GM18499 (cell line): ENCODE measurements around the gene DLG5.
"Not testable (repeated sequence)": the region's sequence is repeated elsewhere in the genome, so short reads cannot be mapped to it uniquely, and the experiment has no call there.

Experiments
- ATAC-seq: cut with Tn5 transposase; IDR thresholded peaks from one replicate; pipeline ENCODE4 v1.9.1; 2021; ENCODE audit warnings: moderate number of reproducible peaks; ENCODE audit not compliant: insufficient read depth, unreplicated experiment

The DLG5 gene

DNA sequence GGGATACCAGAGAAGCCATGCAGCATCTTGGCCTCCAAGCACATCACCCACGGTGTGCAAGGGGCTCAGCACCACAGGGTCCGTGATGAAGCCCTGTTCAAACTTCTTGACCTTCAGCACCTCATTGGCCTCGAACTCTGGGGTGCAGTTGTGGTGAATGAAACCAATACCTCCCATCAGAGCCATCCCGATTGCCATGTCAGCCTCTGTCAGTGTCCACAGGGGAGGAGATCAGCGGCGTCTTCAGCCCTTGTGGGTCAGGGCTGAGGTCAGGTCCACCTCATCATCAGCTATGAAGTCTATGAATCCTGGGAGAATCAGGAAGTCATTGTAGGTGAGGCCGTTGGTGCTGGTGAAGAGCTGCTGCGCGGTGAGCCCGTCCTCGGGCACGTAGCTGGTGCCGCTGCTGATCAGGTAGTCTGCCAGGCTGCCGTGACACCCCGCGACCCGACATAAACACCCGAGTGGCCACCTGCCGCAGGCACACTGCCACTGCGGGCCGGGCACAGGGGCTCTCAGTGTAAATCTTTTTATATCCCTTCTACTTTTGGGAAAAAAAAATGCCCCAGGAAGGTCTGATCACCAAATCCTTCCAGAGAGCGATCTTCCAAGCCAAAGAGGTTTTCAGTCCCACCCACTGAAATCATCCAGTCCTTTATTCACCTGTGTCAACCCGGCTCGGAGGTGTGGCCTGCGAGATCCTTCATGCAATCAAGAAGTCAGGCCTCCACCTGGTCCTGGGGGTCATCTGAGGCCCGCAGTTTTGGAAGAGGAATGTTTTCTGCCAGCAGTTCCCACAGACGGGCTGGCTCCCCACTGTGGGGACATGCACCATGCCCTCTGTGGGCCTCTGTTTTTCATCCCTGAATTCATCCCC, 144.9 kb downstream of the DLG5 start:
- no peak for ATAC-seq

DNA sequence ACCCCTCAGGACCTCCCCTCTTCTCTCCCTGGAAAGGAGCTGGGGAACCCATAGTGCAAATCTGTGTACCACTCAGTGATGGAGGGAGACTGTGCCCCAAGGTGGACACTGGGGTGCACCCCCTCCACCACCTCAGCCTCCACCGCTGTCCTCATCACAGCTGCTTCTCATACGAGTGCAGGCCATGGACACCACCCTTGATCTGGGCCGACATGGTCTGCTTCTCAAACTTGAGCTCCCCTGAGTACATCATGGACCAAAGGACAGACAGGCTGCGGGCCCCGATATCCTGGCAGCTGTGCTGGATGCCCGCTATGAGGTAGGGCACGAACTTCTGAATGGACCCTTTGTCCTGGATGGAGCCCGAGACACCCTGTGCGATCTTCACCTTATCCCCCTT, 146.4 kb downstream of the DLG5 start:
- ATAC-seq, result no peak

- no peak for ATAC-seq
These were observed 150.1 kb downstream of the DLG5 start for GRCh38 chr10:77776487-77776886.

DNA sequence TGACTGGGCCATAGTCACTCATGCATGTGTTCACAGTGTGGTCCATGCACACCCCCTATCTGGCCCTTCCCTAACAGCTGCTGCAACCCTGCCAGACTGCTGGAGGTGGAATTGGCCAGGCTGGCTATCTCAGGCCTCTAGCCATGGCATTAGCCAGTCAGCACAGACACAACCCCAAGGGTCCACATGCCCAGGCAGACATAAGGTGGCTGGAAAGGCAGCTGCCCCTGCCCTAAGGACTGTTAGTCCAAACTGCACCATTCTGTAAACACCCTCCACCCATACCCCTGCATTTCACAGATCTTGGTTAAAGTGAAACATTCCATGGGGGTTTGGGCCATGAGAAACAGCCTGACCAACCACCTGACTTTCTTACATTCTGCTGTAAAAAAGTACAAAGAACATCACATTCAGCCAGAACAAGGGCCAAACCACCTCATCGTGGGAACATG, 151.6 kb downstream of the DLG5 start:
- no peak for ATAC-seq

GRCh38 chr10:77773631-77774426, 152.7 kb downstream of the DLG5 start:
- ATAC-seq, result no peak

DNA sequence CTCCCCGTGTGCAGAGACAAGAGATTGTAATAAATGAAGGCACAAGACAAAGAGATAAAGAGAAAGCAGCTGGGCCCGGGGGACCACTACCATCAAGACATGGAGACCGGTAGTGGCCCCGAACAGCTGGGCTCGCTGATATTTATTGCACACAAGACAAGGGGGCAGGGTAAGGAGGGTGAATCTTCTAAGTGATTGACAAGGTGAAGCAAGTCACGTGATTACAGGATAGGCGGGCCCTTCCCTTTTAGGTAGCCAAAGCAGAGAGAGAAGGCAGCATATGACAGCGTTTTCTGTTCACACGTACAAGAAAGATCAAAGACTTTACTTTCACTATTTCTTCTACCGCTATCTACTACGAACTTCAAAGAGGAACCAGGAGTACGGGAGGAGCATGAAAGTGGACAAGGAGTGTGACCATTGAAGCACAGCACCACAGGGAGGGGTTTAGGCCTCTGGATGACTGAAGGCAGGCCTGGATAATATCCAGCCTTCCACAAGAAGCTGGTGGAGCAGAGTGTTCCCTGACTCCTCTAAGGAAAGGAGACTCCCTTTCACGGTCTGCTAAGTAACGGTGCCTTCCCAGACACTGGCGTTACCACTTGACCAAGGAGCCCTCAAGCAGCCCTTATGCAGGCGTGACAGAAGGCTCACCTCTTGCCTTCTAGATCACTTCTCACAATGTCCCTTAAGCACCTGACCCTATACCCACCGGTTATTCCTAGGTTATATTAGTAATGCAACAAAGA, 153.5 kb downstream of the DLG5 start:
- not testable (repeated sequence) for ATAC-seq

DNA sequence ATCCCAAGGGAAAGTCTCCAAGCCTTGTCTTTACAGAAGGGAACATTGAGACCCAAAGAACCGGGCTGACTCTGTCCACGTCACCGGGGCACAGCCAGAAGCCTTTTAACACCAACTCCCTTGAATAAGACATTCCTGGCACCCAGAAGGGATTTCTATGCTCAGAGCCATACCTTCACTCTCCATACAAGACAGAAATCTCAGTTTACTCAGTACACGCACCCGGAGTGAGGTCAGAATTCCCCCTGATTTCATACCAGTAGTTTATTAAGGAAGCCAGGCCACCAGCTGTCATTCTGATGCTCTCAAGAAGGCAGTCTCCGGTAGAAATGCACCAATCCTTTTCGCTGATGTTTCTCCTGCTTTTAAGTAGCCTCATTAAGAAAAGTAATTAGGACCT, 154.7 kb downstream of the DLG5 start:
- ATAC-seq, result no peak

- no peak for ATAC-seq
These were observed 155.1 kb downstream of the DLG5 start for GRCh38 chr10:77771450-77771849.

DNA sequence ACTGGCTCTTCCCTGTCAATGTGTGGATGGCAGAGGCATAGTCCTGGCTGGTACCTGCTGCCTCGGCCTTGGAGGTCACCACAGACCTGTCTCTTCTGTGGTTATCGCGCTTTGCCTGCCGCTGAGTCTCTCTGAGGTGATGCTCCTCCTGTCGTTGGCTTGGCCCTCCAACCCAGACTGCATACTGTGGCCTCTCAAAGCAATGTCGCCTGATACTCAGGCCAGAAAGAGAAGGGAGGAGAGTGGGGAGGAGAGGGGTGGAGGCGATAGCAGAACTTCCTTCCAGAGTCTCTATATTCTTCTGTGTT, 155.7 kb downstream of the DLG5 start:
- no peak for ATAC-seq

DNA sequence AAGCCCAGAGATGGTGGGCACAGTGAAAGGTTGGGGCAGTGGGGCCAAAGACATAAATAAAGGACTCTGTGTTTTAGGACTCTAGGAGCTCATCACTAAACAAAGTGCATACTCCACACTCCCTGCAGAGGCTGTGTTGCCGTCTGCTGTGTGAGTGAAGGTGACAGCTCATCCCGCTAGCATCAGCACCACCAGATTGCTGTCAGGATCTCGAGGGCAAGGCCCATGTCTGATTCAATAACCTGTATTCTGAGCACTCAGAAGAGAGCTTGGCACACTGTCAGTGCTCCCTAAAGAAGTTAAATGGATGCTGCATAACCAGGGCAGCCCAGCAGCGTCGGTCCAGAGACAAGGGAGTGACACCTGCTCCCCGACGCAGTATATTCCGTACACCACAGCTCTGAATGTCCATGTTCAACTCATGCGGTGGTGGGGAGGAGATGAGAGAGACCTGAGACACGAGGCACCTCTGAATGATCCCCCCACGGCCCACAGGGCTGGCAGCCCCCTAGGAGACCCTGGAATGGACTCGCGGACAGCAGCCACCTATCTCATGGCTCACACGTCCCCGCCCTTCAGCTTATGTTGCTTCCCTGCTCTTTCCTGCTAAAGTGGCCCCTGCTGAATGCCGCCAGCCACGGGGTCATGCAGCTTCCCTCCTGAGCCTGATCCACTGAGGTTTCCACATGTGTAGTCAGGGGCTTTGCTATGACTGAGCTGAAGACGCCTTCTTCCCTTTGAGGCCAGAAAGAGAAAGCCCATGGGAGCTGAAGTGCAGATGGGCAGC, 156.3 kb downstream of the DLG5 start:
- no peak for ATAC-seq

GRCh38 chr10:77768039-77768438, 158.5 kb downstream of the DLG5 start:
- no peak for ATAC-seq

- ATAC-seq, result no peak
These were observed 162.8 kb downstream of the DLG5 start for GRCh38 chr10:77763453-77764430.

DNA sequence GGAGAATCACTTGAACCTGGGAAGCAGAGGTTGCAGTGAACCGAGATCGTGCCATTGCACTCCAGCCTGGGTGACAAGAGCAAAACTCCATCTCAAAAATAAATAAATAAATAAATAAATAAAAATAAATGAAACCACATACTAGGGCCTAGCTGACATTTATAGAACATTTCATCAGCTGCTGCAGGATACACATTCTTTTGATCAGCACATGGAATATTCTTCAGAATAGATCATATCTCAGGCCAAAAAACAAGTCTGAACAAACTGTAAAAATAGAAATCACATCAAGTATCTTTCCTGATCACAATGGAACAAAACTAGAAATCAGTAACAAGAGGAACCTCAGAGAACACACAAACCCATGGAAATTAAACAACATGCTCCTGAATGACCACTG, 168.1 kb downstream of the DLG5 start:
- ATAC-seq, result not testable (repeated sequence)

DNA sequence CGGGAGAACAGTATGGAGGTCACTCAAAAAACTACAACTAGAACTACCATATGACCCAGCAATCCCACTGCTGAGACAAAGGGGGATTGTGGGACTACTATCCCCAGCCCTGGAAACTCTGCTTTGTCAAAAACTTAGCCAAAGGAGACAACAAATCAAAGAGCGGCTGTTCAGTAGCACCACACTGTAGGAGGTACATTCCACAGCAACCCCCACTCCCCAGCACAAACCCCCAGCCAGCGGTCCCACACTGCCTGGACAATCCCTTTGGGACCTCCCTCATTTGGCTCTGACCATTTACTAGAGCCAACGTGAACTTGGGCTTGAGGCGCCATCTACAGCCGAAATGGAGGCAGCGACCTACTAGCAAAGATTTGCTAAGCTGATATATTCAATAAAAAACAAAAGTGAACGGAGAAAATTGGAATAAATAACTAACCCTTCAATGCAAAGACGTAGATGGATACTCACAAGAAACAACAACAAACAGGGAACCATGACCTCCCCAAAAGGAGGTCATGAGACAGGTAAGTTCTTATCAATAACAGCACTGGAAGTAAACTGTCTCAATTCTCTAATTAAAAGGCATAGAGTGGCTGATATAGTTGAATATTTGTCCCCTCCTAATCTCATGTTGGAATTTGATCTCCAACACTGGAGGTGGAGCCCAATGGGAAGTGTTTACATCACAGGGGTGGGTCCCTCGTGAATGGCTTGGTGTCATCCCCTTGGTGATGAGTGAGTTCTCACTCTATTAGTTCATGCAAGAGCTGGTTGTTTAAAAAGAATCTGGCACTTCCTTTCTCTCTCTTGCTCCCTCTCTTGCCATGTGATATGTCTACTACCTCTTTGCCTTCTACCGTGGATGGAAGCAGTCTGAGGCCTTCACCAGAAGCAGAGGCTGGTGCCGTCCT, 170.0 kb downstream of the DLG5 start:
- no peak for ATAC-seq

- ATAC-seq, result no peak
These were observed 180.4 kb downstream of the DLG5 start for GRCh38 chr10:77746047-77746707.

DNA sequence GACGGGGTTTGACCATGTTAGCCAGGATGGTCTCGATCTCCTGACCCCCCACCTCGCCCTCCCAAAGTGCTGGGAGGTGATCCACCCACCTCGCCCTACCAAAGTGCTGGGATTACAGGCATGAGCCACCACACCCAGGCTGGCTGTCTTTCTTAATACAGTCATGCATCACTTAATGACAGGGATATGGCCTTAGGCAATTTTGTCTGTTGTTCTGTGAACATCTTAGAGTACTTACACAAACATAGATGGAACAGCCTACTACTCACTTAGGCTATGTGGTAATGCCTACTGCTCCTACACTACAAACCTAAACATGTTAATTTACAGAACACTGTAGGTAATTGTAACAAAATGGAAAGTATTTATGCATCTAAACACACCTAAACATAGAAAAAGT, 182.3 kb downstream of the DLG5 start:
- ATAC-seq, result no peak

DNA sequence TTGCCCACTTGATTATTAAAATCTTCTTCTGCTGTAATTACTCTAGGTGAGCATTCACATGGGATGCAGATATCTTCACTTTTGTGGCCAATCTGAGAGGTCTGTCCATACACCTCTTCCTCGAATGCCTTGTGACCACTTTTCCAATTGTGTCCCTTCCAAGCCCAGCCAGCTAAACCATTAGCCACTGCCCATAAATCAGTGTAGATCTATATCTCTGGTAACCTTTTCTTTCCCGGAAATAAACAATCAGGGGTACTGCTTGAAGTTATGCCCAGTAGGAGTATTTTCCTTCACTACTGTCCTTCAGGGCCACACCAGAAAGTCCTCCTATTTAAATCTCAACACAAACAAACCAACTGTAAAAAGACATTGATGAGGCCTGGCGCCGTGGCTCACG, 184.4 kb downstream of the DLG5 start:
- ATAC-seq, result no peak
